C1 segment of cervical spinal cord (tissue), 14 donors: ENCODE measurements around the gene CRISPLD2.
"Not testable (repeated sequence)": the region's sequence is repeated elsewhere in the genome, so short reads cannot be mapped to it uniquely, and the experiment has no call there.

Experiments used
- DNase-seq, 14 donors: peaks; one replicate each; lab custom pipeline; 2025; lab: John Stamatoyannopoulos, UW

The CRISPLD2 gene

DNA sequence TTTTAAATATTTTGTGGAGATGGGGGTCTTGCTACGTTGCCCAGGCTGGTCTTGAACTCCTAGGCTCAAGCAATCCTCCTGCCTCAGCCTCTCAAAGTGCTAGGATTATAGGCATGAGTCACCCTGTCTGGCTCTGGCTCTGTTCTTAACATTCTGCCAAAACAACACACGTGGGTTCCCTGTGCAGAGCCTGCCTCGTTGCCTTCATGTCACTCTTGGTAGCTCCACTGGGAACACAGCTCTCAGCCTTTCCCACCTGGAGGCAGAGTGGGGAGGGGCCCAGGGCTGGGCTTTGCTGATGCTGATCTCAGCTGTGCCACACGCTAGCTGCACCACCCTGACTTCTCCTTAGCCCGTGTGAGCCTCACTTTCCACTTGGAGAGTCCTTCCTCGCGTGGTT lies 19.3 kb downstream of the CRISPLD2 start:
- no peak for DNase-seq

DNA sequence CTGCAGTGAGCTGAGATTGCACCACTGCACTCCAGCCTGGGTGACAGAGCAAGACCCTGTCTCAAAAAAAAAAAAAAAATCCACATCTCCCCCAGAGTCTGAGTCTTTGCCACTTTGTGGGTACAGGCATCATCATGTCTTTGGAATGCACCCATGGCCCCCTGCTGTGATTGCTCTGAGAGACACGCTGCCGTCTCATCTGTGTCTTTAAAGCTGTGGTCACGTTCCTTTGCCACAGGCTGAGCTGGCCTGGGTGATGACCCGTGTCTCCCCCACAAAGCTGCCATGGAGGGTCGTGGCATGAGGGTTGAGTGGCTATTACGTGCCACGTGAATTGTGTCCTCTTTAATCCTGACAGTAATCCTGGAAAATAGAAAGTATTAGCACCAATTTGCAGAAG lies 20.2 kb downstream of the CRISPLD2 start:
- no peak for DNase-seq

DNA sequence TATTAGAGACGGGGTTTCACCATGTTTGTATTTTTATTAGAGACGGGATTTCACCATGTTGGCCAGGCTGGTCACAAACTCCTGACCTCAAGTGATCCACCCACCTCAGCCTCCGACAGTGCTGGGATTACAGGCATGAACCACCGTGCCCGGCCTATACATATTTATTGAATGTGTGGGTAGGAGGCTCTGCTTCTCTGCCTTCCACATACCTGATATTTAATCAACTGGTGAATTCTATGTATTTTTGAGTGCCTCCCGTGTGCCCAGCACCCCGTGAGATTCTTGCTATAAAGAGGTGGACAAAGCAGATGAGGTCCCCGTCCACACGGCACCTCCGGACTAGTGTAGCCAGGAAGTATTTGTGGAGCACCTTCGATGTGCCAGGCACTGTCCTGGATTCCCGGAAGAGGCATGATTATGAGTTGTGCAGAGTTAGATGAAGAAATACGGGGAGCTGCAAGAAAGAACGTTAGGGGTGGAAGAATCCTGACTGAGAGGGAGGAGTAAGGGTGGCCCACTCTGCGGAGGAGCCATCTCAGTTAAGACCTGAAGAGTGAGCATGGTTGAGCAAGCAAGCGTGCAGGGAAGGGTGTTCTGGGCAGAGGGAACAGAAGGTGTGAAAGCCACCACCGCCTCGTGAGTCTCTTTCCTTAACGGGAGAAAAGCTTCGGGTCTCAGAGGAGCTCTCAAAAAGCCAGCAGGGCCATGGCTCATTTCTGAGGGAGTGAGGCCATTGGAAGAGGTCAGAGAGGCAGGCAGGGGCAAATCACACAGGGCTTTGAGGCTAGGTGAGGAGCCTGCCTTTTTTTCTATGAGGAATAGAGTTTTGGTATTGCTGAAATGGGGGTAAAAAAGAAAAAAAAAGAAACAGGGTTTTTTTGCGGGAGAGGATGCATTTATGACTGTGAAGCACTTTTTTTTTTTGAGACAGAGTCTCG lies 21.2 kb downstream of the CRISPLD2 start:
- DNase-seq = no peak

DNA sequence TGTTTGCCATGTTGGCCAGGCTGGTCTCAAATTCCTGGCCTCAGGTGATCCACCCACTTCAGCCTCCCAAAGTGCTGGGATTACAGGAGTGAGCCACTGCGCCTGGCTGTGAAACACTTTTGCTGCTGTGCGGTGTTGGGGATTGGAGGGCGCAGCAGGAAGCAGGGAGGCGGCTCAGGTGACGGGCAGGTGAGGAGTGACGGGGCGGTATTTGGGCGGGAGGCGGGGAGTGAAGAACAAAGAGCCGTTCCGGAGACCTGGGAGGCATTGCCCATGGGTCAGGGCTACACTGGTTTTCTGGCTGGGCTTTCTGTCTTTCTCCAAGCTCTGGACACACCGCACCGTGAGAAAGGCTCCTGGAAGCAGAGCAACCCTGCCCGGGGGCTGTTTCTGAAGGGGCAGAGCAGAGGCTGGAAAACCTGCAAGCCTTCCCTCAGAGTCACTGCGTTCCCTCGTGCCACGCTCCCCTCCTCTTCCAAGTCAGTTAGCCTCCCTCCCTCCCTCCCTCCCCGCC lies 22.1 kb downstream of the CRISPLD2 start:
- no peak for DNase-seq

DNA sequence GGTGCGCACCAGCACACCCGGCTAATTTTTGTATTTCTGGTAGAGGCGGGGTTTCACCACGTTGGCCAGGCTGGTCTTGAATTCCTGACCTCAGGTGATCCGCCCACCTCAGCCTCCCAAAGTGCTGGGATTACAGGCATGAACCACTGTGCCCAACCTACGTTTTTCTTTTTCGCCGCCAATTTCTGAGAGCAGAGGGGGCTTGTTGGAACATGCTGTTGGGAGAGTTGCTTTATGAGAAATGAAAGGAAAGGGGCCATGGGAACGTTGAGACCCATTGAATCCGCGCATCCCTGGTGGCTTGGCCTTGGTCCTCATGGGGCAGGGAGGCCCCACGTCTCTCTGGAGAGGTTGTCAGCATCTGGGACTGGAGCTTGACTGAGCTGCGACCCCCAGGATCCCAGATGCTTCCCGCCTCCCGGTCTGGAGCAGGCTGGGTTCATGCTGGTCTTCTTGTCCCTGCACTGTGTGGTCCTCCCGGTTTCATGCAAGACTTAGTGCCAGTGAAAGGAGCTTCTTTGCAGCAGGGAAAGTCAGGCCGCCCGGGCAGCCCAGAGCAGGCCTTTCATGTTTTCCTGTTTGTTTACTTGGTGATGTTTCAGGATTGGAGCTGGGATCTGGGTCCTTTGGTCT lies 22.8 kb downstream of the CRISPLD2 start:
- DNase-seq = no peak

DNA sequence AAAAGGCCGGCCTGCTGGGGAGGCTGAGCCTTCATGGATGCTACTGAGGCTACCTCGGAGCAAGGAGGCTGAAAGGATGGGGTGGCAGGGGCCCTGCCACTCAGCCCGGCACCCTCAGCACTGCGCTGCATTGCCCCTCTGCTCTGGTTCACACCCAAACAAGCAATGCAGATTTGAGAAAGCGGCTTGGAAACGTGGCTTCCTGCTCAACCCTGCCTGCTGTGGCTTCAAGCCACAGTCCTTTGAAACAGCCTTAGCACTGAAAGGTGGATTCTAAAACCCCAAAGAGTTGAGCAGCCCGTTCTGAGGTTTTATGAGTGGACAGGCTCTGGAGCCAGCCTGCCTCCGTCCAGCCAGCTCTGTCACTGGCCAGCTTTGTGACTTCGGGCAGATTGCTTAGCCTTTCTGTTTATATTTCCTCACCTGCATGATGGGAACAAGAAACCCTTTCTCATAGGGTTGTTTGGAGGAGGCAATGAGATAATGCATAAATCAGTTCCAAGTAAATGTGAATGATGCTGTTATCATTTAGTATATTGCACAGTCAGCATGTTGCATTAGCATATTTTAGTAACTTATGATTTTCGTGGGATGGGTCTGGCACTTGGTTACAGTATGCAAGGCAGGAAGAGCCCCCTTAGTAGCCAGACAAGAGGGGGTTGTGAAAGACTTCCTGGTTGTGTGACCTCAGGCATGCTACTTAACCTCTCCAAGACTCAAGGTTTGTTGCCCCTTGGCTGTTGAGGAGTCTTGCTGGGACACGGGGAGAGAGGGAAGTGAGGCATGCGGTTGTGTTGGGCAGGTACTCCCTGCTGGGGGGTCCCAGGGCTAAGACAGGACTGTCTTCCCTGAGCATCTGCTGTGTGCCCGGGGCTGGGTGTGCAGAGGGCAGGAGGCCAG lies 23.6 kb downstream of the CRISPLD2 start:
- no peak for DNase-seq

DNA sequence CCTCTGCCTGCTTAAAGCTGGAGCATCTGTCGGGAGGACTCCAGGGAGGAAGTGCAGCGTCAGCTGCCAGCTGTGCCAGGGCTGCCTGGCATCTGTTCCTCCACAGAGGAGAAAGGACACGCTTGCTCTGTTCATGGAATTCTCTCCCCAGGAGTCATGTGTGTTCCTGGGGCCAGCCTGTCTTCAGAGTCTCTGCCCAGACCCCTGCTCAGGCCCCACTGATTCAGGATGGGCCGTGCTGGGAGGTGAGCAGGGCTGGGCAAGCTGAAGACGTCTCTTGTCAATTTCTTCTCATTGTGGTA lies 24.2 kb downstream of the CRISPLD2 start:
- peak in 3 of 14 donors; percentile 7 to 16 (median 8) for DNase-seq

DNA sequence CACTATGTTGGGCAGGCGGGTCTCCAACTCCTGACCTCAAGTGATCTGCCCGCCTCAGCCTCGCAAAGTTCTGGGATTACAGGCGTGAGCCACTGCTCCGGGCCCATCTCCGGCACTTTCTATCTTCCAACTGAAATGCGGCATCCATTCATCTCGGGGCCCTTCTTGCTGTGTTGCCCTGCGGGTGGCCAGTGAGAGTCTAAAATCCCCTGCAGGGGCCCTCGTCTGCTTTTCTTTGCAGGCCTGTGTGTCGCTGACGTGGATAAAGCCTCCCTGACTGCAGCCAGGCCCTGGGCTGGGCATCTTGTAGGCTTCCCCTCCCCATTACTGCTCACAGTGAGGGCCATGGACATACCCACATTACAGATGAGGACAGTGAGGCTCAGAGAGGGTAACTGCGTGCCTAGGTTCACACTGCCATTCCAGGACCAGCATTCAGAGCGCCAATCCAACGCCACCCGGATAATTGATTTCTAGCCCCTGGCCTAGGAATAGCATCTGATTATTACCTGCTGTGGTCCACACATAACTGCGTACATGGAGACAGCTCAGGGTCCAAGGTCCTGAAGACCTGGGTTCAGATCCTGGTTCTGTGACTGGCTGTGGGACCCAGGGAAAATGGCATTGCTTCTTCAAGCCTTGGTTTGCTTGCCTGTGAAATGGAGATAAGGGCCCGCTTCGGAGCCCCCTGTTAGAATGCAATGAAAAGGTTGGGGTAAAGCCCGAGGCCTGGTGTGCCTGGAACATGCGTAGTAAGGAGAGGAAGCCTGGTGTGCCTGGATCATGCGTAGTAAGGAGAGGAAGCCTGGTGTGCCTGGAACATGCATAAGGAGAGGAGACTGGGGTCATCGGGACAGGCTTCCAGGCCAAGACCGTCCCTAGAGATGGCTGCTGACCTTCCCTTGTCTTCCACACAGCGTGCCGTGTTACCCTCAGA lies 25.0 kb downstream of the CRISPLD2 start:
- no peak for DNase-seq

DNA sequence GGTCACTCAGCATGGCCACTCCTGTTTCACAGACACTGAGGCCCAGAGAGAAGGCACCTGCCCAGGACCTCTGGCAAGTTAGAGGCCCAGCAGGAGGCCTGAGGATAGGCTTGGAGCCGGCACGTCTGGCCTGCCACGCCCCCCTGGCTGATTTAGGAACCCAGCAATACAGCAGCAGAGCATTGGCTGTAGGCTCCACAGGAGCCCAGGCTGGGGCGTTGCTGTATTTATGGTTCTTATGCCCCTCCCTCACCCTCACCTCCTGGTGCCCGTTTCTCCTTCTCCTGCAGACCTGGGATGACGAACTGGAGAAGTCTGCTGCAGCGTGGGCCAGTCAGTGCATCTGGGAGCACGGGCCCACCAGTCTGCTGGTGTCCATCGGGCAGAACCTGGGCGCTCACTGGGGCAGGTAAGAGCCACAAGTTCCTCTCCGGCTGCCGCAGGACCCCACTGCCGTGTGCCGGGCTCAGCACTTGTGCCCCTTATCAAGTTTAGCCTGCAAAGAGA lies 25.8 kb downstream of the CRISPLD2 start:
- no peak for DNase-seq

DNA sequence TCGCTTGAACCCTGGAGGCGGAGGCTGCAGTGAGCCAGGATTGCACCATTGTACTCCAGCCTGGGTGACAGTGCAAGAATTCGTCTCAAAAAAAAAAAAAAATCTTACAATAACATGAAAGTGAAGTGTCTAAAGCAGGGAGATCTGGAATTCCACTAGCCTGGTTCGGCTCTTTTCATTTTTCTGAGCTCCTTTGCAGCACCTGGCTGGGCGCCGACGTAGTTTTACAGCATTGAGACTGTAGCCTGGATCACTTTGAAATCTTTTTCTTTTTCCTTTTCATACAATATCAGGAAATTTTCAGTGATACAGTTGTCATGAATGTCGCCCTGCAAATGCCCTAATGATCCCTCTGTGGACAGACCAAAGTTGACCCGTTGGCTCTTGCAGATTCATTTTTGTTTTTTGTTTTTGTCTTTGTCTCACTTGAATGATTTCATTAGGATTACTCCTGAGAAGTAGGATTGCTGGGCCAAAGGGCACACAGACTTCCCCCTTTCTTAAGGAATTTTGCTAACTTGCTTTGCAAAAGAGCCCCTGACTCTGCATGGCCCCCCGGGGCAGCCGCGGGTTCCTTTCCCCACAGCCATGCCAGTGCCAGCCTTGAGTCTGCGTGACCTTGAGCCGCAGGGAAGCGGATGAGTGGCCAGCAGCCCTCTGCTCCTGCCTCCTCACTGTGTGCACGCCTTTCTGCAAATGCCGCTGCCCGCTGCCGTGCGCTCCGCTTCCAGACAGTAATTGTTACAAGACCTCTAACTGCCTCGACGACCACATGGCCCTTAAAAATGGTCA lies 28.0 kb downstream of the CRISPLD2 start:
- DNase-seq = peak in 1 of 14 donors; percentile 19

DNA sequence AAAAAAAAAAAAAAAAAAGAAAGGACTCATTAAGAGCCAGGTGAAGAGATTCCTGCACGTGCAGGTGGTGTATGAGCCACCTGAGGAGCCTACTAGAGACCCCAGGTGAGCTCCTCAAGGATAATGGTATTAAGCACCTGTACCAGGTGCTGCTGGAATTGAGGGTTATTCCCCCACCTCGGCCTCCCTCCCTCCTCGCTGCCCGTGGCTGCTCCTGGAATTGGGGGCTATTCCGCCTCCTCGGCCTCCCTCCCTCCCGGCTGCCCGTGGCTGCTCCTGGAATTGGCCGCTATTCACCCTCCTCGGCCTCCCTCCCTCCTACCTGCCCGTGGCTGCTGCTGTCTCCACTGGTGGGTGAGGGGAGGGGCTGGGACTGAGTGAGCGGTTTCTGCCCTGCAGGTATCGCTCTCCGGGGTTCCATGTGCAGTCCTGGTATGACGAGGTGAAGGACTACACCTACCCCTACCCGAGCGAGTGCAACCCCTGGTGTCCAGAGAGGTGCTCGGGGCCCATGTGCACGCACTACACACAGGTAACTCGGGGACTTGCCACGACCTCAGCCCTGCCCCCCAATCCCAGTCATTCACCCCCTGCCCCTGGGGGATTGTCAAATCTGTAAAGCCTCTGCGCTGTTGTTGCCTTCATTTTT lies 29.3 kb downstream of the CRISPLD2 start:
- no peak for DNase-seq

DNA sequence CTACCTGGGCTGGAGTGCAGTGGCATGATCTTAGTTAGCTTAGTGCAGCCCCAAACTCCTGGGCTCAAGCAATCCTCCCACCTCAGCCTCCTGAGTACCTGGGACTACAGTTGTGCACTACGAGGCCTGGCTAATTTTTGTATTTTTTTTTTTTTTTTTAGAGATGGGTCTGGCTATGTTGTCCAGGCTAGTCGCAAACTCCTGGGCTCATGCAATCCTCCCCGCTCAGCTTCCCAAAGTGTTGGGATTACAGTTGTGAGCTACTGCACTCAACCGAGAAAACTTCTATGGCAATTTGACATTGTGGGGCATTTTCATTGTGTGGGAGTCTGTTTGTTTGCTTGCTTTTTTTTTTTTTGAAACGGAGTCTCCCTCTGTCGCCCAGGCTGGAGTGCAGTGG lies 30.0 kb downstream of the CRISPLD2 start:
- DNase-seq = no peak

DNA sequence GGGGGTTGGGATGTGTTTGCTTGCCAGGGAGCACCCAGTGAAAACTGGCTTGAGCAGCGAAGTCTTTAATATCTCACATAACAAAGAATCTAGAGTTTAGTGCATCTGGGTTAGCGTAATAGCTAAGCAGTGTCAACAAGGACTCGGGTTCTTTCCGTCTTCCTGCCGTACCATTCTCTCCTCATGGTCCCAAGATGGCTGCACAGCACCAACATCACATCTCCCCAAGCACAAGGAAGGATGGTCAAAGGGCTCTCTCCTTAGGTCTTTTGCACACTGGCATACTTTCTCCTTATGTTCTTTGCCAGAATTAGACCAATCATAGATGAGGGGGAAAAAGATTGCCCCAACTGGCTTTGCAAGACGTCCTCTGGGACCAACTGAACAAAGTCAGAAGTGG lies 30.9 kb downstream of the CRISPLD2 start:
- DNase-seq = no peak

DNA sequence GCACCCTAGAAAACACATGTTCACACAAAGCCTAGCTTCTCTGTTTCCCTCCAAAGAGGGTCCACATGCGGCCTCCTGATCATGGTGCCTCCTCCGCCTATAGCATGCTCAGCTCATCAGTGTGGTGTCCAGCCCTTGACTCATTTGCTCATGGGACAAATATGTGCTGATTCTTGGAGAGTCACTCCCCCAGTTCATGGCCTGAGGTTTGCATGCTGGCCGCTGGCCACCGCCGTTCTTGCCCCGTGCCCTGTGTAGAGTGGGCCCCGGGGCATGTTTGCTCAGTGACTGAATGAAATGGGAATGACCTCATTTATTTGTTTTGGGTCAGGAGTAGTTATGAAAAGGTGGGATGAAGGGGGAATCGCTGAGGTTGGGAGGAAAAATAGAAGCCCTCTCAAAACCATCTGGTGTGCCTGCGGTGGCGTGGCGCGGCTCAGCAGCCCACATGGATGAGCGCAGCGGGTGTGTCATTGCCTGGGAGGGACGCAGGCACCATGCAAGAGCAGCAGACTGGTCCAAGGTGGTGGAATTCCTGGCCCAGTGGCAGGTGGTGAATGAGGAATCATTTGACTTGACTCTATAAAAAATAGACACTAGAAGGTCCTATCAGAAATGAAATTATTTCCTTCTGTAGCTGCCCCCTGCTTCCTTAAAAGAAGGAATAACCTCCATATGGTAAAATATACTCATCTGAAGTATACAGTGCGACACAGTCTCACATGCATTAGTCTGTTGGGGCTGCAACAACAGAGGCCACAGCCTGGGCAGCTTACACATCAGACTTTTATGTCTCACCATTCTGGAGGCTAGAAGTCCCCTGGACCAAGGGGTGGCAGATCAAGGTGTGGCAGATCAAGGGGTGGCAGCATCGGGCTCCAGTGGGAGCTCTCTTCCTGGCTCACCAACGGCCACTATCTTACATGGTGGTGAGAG lies 31.7 kb downstream of the CRISPLD2 start:
- DNase-seq = peak in 1 of 14 donors; percentile 66

DNA sequence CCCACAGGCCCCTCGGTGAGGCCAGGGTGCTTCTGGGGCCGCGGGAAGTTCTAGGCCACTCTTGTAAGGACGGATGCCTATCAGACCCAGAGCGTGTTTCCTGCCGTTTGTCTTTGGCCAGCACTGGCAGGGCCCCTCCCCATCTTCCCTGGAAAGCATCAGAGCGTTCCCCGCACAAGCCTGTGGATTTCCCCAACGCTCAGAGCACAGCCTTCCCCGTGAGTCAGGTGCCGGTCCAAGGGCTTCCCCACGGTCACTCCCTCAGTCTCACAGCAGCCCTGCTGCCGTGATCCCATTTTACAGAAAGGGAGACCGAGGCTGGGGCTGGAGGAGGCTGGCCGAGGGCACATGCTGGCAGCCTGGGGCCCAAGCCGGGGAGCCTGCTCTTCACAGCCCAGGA lies 33.7 kb downstream of the CRISPLD2 start:
- no peak for DNase-seq

DNA sequence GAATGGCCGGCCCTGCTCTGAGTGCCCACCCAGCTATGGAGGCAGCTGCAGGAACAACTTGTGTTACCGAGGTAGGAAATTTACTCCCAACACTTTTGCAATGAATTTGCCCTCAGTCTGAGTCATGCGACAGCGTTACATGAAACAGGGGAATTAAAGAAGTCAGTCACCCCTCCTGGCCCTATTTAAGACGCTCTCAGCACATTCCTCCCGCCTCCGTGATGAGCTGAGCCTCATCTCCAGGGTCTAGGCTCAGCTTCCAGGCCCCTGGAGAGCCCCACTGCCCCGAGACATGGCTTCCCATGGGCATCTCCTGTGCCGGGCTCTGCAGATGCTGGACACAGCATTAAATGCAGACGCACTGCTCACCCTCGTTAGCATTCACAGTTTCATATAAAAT lies 35.0 kb downstream of the CRISPLD2 start:
- DNase-seq = no peak

DNA sequence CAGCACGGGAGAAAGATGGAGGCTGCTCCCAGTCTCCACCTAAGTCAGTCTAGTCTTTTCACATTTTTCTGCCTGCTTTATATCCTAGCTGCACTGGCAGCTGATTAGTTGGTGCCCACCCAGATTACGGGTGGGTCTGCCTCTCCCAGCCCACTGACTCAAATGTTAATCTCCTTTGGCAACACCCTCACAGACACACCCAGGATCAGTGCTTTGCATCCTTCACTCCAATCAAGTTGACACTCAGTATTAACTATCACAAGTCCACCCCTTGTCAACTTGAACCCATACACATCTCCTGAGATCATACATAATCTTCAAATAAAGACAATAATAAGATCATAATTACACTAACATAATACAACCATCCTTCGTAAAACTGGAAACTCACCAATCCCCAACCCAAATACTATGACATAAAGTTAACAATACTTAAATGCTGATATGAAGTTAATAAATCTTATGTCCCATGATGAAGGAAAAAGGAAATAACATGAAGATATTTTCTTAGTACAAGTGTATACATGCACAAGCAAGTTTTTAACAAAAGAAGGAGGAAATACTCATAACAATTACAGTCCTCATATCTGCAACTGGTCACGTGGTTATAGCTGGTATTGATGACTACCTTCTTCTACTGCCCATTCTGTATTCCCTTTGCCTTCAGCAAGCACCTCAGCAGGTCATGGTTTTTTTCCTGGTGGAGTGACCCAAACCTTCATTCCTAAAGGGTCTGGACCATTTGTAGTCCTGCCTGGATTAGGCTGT lies 35.8 kb downstream of the CRISPLD2 start:
- DNase-seq = not testable (repeated sequence)
